ENCODE results near the gene SEC23A. TPM values are rescaled to one million over a fixed set of nuclear protein-coding genes. Genes with fewer than 3 reads are reported as not detected.

SEC23A gene
- total RNA-seq, 2 donors from 2014 or later: 85.1 to 104 TPM

DNA sequence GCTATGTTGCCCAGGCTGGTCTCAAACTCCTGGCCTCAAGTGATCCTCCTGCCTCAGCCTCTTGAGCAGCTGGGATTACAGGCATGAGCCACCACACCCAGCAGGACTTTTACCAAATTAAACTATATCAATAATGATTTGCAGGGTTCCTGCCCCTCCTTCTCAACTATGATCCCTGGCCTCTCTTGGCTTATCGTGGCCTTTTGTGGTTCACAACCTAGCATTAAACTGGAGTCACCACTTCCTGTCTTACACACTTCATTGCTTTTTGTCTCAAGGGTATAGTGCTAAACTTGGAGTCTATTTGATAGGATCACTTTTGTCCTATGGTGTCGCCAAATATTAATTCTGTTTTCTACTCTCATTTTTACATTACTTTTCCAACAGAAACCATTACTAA is 64.5 kb downstream of the SEC23A start:
- Histone ChIP-seq H3K27me3 (no peaks in the 10 kb centered on the region), H3K4me1 (no peaks in the 10 kb centered on the region), H3K4me3 (no peak overlapping the region), H3K9me3 (no peaks in the 10 kb centered on the region), H3K36me3 (peaks cover 85% of the 10 kb centered on the region), H3K27ac (no peak overlapping the region)
- TF ChIP-seq, protein P1, sequence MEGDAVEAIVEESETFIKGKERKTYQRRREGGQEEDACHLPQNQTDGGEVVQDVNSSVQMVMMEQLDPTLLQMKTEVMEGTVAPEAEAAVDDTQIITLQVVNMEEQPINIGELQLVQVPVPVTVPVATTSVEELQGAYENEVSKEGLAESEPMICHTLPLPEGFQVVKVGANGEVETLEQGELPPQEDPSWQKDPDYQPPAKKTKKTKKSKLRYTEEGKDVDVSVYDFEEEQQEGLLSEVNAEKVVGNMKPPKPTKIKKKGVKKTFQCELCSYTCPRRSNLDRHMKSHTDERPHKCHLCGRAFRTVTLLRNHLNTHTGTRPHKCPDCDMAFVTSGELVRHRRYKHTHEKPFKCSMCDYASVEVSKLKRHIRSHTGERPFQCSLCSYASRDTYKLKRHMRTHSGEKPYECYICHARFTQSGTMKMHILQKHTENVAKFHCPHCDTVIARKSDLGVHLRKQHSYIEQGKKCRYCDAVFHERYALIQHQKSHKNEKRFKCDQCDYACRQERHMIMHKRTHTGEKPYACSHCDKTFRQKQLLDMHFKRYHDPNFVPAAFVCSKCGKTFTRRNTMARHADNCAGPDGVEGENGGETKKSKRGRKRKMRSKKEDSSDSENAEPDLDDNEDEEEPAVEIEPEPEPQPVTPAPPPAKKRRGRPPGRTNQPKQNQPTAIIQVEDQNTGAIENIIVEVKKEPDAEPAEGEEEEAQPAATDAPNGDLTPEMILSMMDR (IDR thresholded peaks at IDR 0.05): no peak
- no peak for DNase-seq (ENCODE audit: low spot score)

DNA sequence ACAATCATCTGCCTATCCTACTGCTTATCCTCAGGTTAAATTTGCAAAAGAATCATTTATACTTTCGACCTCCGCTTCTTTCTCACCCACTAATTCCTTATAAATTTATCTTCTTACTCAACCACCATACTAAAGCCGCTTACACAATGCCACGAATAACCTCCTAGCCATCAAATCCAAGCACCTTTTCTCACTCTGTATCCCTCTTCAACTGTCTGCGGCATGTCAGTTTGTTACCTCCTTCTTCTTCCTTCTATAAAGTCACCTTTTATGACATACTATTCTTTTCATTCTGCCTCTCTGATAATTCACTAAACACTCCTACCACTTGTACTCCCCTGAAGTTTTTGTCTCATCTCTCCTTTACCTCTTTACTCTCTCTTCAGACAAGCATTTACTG is 66.3 kb downstream of the SEC23A start:
- H3K36me3 ChIP-seq: peaks cover 87% of the 10 kb centered on the region

DNA sequence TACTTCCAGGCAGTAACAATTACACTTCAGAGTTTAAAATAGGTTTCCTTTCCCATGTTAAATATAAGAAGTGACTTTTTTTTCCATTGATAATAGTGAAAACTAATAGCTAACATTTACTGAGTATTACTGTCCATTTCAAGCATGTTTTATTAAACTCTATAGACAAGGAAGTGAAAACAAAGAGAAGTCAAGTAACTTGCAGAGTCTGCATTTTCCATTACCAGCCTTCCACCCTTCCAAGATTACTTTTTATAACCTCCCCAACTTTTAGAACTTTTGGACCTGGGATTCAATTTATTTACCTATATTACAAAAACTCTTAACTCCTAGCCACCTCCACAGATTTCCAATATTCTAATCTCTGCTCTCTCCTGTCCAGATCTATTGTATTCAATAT is 67.7 kb downstream of the SEC23A start:
- no peaks in the 10 kb centered on the region for H3K9me3 ChIP-seq
- no peak overlapping the region for H3K27ac ChIP-seq
- DNase-seq (ENCODE audit: low spot score): no peak
- TF ChIP-seq, protein P1 (IDR thresholded peaks at IDR 0.05): no peak
- H3K4me1 ChIP-seq: no peaks in the 10 kb centered on the region
- no peaks in the 10 kb centered on the region for H3K27me3 ChIP-seq
- H3K4me3 ChIP-seq: no peak overlapping the region
- peaks cover 93% of the 10 kb centered on the region for H3K36me3 ChIP-seq

More for the DNA sequence above, 66.3 kb downstream of the SEC23A start:
- no peak overlapping the region for H3K27ac ChIP-seq
- H3K4me1 ChIP-seq: no peaks in the 10 kb centered on the region
- TF ChIP-seq, protein P1 (IDR thresholded peaks at IDR 0.05): no peak
- DNase-seq (ENCODE audit: low spot score): no peak
- H3K9me3 ChIP-seq: no peaks in the 10 kb centered on the region
- no peaks in the 10 kb centered on the region for H3K27me3 ChIP-seq
- no peak overlapping the region for H3K4me3 ChIP-seq

DNA sequence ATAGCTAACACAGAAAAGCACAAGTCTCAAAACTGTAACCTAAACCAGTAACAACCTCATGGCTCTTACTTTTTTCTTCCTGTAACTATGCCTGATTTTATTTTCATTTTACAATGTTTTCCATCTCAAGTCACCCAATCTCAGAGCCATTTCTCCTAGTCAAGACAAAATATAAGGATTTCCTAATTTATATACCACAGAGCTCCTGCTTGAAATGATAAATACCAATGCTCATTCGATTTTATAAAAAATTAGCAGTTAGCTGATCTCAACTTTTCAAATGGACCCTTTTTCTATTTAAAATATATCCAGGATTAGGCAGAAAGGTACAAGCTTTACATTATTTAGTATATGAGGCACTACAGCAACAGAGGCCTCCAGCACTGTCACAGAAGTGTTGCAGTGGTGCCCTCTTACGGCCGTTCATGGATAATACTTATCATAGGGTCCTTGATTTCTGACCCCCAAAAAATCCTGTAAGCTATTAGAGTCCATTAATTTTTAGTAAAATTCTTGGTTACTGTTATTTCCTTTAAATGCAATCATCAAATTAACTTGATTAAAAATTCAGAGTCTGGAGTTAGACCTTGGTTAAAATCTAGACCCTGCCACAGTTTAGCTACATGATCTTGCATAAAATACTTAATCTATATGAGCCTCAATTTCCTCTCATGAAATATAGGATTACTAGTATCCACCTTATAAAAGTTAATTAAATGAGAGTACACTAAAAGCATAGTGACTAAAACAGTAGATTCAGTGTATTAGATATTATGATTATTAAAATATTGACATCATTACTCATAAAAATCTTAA is 68.3 kb downstream of the SEC23A start:
- TF ChIP-seq, protein P1 (IDR thresholded peaks at IDR 0.05): peak in 1 of 2 donors; percentile 37
- Histone ChIP-seq H3K4me3 (no peak overlapping the region), H3K27me3 (no peaks in the 10 kb centered on the region), H3K9me3 (no peaks in the 10 kb centered on the region), H3K27ac (no peak overlapping the region), H3K4me1 (no peaks in the 10 kb centered on the region), H3K36me3 (peaks cover 93% of the 10 kb centered on the region)
- DNase-seq (ENCODE audit: low spot score): no peak

DNA sequence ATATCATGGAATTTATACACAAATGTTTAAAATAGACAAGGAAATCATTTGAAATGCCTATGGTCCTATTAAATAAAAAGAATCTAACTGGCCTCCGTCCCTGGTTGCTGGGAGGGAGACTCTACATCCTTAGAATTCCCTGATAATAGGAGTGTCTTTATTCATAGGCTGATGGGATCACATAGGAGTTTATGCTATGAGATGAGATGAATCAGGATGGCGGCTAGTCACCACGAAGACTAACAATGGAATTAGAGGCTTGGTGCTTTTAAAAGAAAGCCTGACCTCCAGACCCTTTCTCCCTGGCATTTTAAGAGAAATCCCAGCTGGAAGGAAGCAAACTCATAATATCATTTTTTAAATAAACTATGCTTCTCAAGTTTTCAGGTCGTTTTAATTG is 69.7 kb downstream of the SEC23A start:
- H3K36me3 ChIP-seq: peaks cover 84% of the 10 kb centered on the region
- H3K4me3 ChIP-seq: no peak overlapping the region
- H3K27ac ChIP-seq: no peak overlapping the region
- H3K27me3 ChIP-seq: no peaks in the 10 kb centered on the region
- no peaks in the 10 kb centered on the region for H3K9me3 ChIP-seq
- no peak for DNase-seq (ENCODE audit: low spot score)
- TF ChIP-seq, protein P1 (IDR thresholded peaks at IDR 0.05): no peak
- no peaks in the 10 kb centered on the region for H3K4me1 ChIP-seq

DNA sequence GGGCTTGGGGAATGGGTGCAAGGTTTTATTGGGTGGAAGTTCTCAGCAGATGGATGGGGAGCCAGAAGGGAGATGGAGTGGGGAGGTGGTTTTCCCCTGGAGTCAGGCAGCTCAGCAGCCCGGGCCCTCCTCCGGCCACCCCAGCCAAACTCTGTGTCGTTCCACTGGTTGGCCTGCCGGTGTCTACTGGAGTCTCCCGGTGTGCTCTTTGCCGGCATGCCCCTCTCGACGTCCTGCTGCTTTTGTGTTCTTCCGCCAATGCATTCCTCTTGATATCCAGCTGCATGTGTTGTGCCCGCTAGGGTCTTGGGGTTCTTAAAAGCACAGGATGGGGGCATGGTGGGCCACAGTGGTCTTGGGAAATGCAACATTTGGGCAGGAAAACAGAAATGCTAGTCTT is 72.8 kb downstream of the SEC23A start:
- H3K36me3 ChIP-seq: peaks cover 53% of the 10 kb centered on the region
- no peaks in the 10 kb centered on the region for H3K4me1 ChIP-seq
- DNase-seq (ENCODE audit: low spot score): no peak
- no peaks in the 10 kb centered on the region for H3K27me3 ChIP-seq
- TF ChIP-seq, protein P1 (IDR thresholded peaks at IDR 0.05): no peak
- H3K27ac ChIP-seq: no peak overlapping the region
- no peak overlapping the region for H3K4me3 ChIP-seq
- H3K9me3 ChIP-seq: no peaks in the 10 kb centered on the region

Measured in right atrium auricular region (tissue), 2 donors.